Type B pancreatic cell (in vitro differentiated cells): ENCODE results near the gene TKTL1. TPM values are rescaled to one million over a fixed set of nuclear protein-coding genes. Genes with fewer than 3 reads are reported as not detected.
A peak's percentile ranks its signal among the peaks of the same experiment; 100 is the strongest.

Experiments used
- DNase-seq: peaks from one replicate; pipeline ENCODE4 v3.0.0; 2021; ENCODE audit warnings: mixed read lengths; ENCODE audit not compliant: unreplicated experiment; ENCODE audit errors: extremely low spot score
- H3K27ac Mint-ChIP-seq: 2 replicates; pipeline ENCODE4 v1.8.0; 2021; ENCODE audit warnings: mild to moderate bottlenecking, mixed read lengths
- H3K27me3 Mint-ChIP-seq: 2 replicates; pipeline ENCODE4 v1.8.0; 2021; ENCODE audit warnings: mixed read lengths
- H3K36me3 Mint-ChIP-seq: 2 replicates; pipeline ENCODE4 v1.8.0; 2021; ENCODE audit warnings: mixed read lengths
- H3K4me1 Mint-ChIP-seq: one replicate; pipeline ENCODE4 v1.8.0; 2021; ENCODE audit warnings: mixed read lengths; ENCODE audit not compliant: unreplicated experiment
- H3K4me3 Mint-ChIP-seq: 2 replicates; pipeline ENCODE4 v1.8.0; 2021; ENCODE audit warnings: mild to moderate bottlenecking, mixed read lengths
- H3K9me3 Mint-ChIP-seq: 2 replicates; pipeline ENCODE4 v1.8.0; 2021; ENCODE audit warnings: mixed read lengths
- CTCF ChIP-seq: fragments of 200-600 bp; sonication (generic); conservative IDR thresholded peaks from 2 replicates; pipeline ENCODE4 v1.5.0; 2021; ENCODE audit warnings: antibody characterized with exemption, mild to moderate bottlenecking
- total RNA-seq: library from RNA; stranded (reverse); gene quantifications from 2 replicates; pipeline ENCODE4 v1.2.1, GENCODE V29; 2021; ENCODE audit warnings: low replicate concordance

TKTL1 gene
- total RNA-seq, 1 donor from 2014 or later, result 0.56 TPM

- no peak for DNase-seq
- Mint-ChIP-seq H3K36me3 (no peaks in the 10 kb centered on the region), H3K4me3 (no peak overlapping the region), H3K27me3 (peaks cover 7% of the 10 kb centered on the region), H3K27ac (no peak overlapping the region), H3K4me1 (peaks cover 6% of the 10 kb centered on the region), H3K9me3 (peaks cover 6% of the 10 kb centered on the region)
- TF ChIP-seq CTCF, result no peak
These were observed 24.8 kb downstream of the TKTL1 start for GRCh38 chrX:154320406-154320805.

- Mint-ChIP-seq H3K4me3 (no peak overlapping the region), H3K27ac (no peak overlapping the region), H3K9me3 (peaks cover 6% of the 10 kb centered on the region), H3K36me3 (no peaks in the 10 kb centered on the region), H3K4me1 (peaks cover 11% of the 10 kb centered on the region), H3K27me3 (peaks cover 9% of the 10 kb centered on the region)
- no peak for TF ChIP-seq CTCF
- no peak for DNase-seq
These were observed 25.6 kb downstream of the TKTL1 start for GRCh38 chrX:154321152-154321551.

GRCh38 chrX:154321594-154321993 lies 26.0 kb downstream of the TKTL1 start:
- peaks cover 6% of the 10 kb centered on the region for H3K9me3 Mint-ChIP-seq
- H3K27ac Mint-ChIP-seq, result no peak overlapping the region
- H3K4me3 Mint-ChIP-seq, result no peak overlapping the region
- no peak for TF ChIP-seq CTCF
- H3K36me3 Mint-ChIP-seq, result no peaks in the 10 kb centered on the region
- H3K27me3 Mint-ChIP-seq, result peaks cover 9% of the 10 kb centered on the region
- no peak for DNase-seq
- peaks cover 15% of the 10 kb centered on the region for H3K4me1 Mint-ChIP-seq

- H3K9me3 Mint-ChIP-seq, result no peaks in the 10 kb centered on the region
- no peak overlapping the region for H3K27ac Mint-ChIP-seq
- peaks cover 12% of the 10 kb centered on the region for H3K27me3 Mint-ChIP-seq
- H3K36me3 Mint-ChIP-seq, result no peaks in the 10 kb centered on the region
- H3K4me3 Mint-ChIP-seq, result no peak overlapping the region
- peaks cover 15% of the 10 kb centered on the region for H3K4me1 Mint-ChIP-seq
- TF ChIP-seq CTCF, result no peak
- no peak for DNase-seq
These were observed 27.3 kb downstream of the TKTL1 start for GRCh38 chrX:154322890-154323289.

GRCh38 chrX:154323537-154323936 lies 27.9 kb downstream of the TKTL1 start:
- H3K36me3 Mint-ChIP-seq, result no peaks in the 10 kb centered on the region
- no peak overlapping the region for H3K27ac Mint-ChIP-seq
- H3K27me3 Mint-ChIP-seq, result peaks cover 12% of the 10 kb centered on the region
- DNase-seq, result no peak
- H3K9me3 Mint-ChIP-seq, result no peaks in the 10 kb centered on the region
- no peak overlapping the region for H3K4me3 Mint-ChIP-seq
- peaks cover 15% of the 10 kb centered on the region for H3K4me1 Mint-ChIP-seq
- no peak for TF ChIP-seq CTCF

- Mint-ChIP-seq H3K36me3 (no peaks in the 10 kb centered on the region), H3K4me3 (peak overlapping the region; percentile 5), H3K9me3 (no peaks in the 10 kb centered on the region), H3K27me3 (peaks cover 8% of the 10 kb centered on the region), H3K4me1 (peaks cover 15% of the 10 kb centered on the region), H3K27ac (peak overlapping the region; percentile 44)
- TF ChIP-seq CTCF, result no peak
- DNase-seq, result no peak
These were observed 29.9 kb downstream of the TKTL1 start for GRCh38 chrX:154325541-154325940.
